OCI-LY7 (cell line): ENCODE results near the gene CECR2. TPM values are rescaled to one million over a fixed set of nuclear protein-coding genes. Genes with fewer than 3 reads are reported as not detected.

Source experiments
- BruUV-seq: library from RNA; stranded (reverse); fragments of 400-500 nt; replicated peaks from 2 replicates; lab custom pipeline; 2021; lab: Mats Ljungman, UMichigan
- CTCF ChIA-PET: fragments of 300-600 bp; sonication (Branson Sonifier 250); formaldehyde crosslinking; loops from one replicate; lab custom pipeline; 2022; ENCODE audit warnings: antibody characterized with exemption; ENCODE audit not compliant: unreplicated experiment; lab: Charles Lee
- POLR2A ChIA-PET: fragments of 300-600 bp; sonication (Branson Sonifier 250); formaldehyde crosslinking; loops from one replicate; lab custom pipeline; 2022; ENCODE audit warnings: antibody characterized with exemption; lab: Charles Lee
- DNase-seq: peaks from one replicate; pipeline ENCODE4 v3.0.0-alpha.2; 2015; ENCODE audit warnings: low spot score
- H2AFZ ChIP-seq: fragments of 200-600 bp; sonication (generic), shearing (Covaris generic); 2 replicates; pipeline ENCODE4 v1.6.1; 2014; ENCODE audit warnings: mild to moderate bottlenecking, antibody characterized with exemption, low read length, moderate library complexity
- H3K27ac ChIP-seq: fragments of 200-600 bp; sonication (generic); 2 replicates; pipeline ENCODE4 v1.5.1; 2014; ENCODE audit warnings: mixed run types, low read depth, mild to moderate bottlenecking, moderate library complexity, low read length, inconsistent platforms; ENCODE audit not compliant: poor library complexity, severe bottlenecking
- H3K36me3 ChIP-seq: fragments of 200-600 bp; sonication (generic); 2 replicates; pipeline ENCODE4 v1.6.1; 2014; ENCODE audit warnings: mild to moderate bottlenecking, antibody characterized with exemption, low read length, moderate library complexity, mixed read lengths; ENCODE audit not compliant: insufficient read depth
- H3K4me1 ChIP-seq: fragments of 200-600 bp; sonication (generic); 2 replicates; pipeline ENCODE4 v1.5.1; 2014; ENCODE audit warnings: mild to moderate bottlenecking, low read length; ENCODE audit not compliant: insufficient read depth, poor library complexity, severe bottlenecking
- H3K4me2 ChIP-seq: fragments of 200-600 bp; sonication (generic); 2 replicates; pipeline ENCODE4 v1.6.1; 2014; ENCODE audit warnings: mild to moderate bottlenecking, low read length
- H3K4me3 ChIP-seq: fragments of 200-600 bp; sonication (generic); 2 replicates; pipeline ENCODE4 v1.5.1; 2014; ENCODE audit warnings: mild to moderate bottlenecking, low read depth, low read length; ENCODE audit not compliant: poor library complexity, severe bottlenecking
- H3K79me2 ChIP-seq: fragments of 200-600 bp; sonication (generic); 2 replicates; pipeline ENCODE4 v1.6.1; 2016; ENCODE audit warnings: low read depth, mild to moderate bottlenecking, low read length, moderate library complexity, mixed read lengths; ENCODE audit not compliant: insufficient read depth
- H3K9me2 ChIP-seq: fragments of 200-600 bp; sonication (generic); 2 replicates; pipeline ENCODE4 v1.6.1; 2016; ENCODE audit warnings: mild to moderate bottlenecking, low read length, mixed read lengths; ENCODE audit not compliant: insufficient read depth
- H3K9me3 ChIP-seq: fragments of 200-600 bp; sonication (generic); 2 replicates; pipeline ENCODE4 v1.6.1; 2014; ENCODE audit warnings: mild to moderate bottlenecking, mixed run types, low read length, mixed read lengths
- H4K20me1 ChIP-seq: fragments of 200-600 bp; sonication (generic); 2 replicates; pipeline ENCODE4 v1.6.1; 2014; ENCODE audit warnings: mild to moderate bottlenecking, antibody characterized with exemption, low read length, moderate library complexity, mixed read lengths; ENCODE audit not compliant: insufficient read depth
- CTCF ChIP-seq: fragments of 200-600 bp; sonication (generic); conservative IDR thresholded peaks from 2 replicates; pipeline ENCODE4 v1.5.1; 2014; ENCODE audit warnings: mild to moderate bottlenecking, antibody characterized with exemption, low read length, moderate library complexity, mixed read lengths
- EZH2phosphoT487 ChIP-seq: fragments of 200-600 bp; sonication (generic); IDR thresholded peaks from 2 replicates; pipeline ENCODE4 v1.6.1; 2018; ENCODE audit warnings: low read depth, borderline replicate concordance, mild to moderate bottlenecking, mixed run types, antibody characterized with exemption, low read length, moderate library complexity, mixed read lengths
- intact Hi-C: fragments of 100-400 bp; cut with micrococcal nuclease; formaldehyde crosslinking; loops from one replicate; pipeline ENCODE4 v1.10.0; 2022; ENCODE audit not compliant: unreplicated experiment
- total RNA-seq, 2 experiments: library from RNA; depleted of rRNA in 1 of 2; stranded (reverse); fragments of >200 nt in 1 of 2; shearing (Covaris generic) in 1 of 2; gene quantifications; 2 replicates each; pipeline ENCODE4 v1.2.3, GENCODE V29; 2014 to 2022

Gene CECR2
- total RNA-seq, 2 experiments from 2014 or later, result 0.09 to 0.53 TPM

- no peak for DNase-seq
- peaks cover 23% of the 10 kb centered on the region for H3K4me1 ChIP-seq
- no peaks in the 10 kb centered on the region for H3K9me3 ChIP-seq
- TF ChIP-seq EZH2phosphoT487 (no peak), CTCF (no peak)
- H3K4me3 ChIP-seq, result no peak overlapping the region
- H3K4me2 ChIP-seq, result peak overlapping the region; percentile 59
- intact Hi-C loops, result loop anchor here (5.0 kb wide), 1 partner anchor 40 kb away; no protein-coding TSS in a partner anchor
- ChIA-PET CTCF (interaction anchor here (2.2 kb wide), 1 partner anchor 265 kb away, joined by 7 read pairs; no protein-coding TSS in a partner anchor), POLR2A (interaction anchor here (1.3 to 2.7 kb wide), 4 partner anchors 9 to 17 kb away, joined by 4 to 9 read pairs (median 7); no protein-coding TSS in a partner anchor)
- BruUV-seq, result no TSS peak
- no peaks in the 10 kb centered on the region for H3K36me3 ChIP-seq
- no peaks in the 10 kb centered on the region for H4K20me1 ChIP-seq
- H3K27ac ChIP-seq, result no peak overlapping the region
- H3K79me2 ChIP-seq, result no peaks in the 10 kb centered on the region
- H3K9me2 ChIP-seq, result no peaks in the 10 kb centered on the region
- peak overlapping the region; percentile 94; the same call in 1 of the 2 replicates for H2AFZ ChIP-seq
Measured at GRCh38 chr22:17436981-17437412, 67.7 kb downstream of the CECR2 start.

- H3K9me3 ChIP-seq, result no peaks in the 10 kb centered on the region
- no peaks in the 10 kb centered on the region for H3K36me3 ChIP-seq
- H3K79me2 ChIP-seq, result no peaks in the 10 kb centered on the region
- no TSS peak for BruUV-seq
- DNase-seq, result no peak
- ChIA-PET POLR2A (no interaction called here), CTCF (no interaction called here)
- H4K20me1 ChIP-seq, result no peaks in the 10 kb centered on the region
- H3K27ac ChIP-seq, result no peak overlapping the region
- no peak overlapping the region for H2AFZ ChIP-seq
- H3K4me1 ChIP-seq, result peaks cover 23% of the 10 kb centered on the region
- H3K9me2 ChIP-seq, result no peaks in the 10 kb centered on the region
- TF ChIP-seq CTCF, result no peak
- no peak for TF ChIP-seq EZH2phosphoT487
- no peak overlapping the region for H3K4me2 ChIP-seq
- intact Hi-C loops, result loop anchor here (5.0 kb wide), 1 partner anchor 39 kb away; no protein-coding TSS in a partner anchor
- H3K4me3 ChIP-seq, result no peak overlapping the region
Measured at GRCh38 chr22:17438026-17438425, 68.8 kb downstream of the CECR2 start.

GRCh38 chr22:17441326-17441725 lies 72.1 kb downstream of the CECR2 start:
- Histone ChIP-seq H3K36me3 (no peaks in the 10 kb centered on the region), H4K20me1 (no peaks in the 10 kb centered on the region), H3K4me2 (no peak overlapping the region), H3K9me2 (no peaks in the 10 kb centered on the region), H3K4me3 (no peak overlapping the region), H3K9me3 (no peaks in the 10 kb centered on the region), H2AFZ (no peak overlapping the region), H3K4me1 (peaks cover 13% of the 10 kb centered on the region), H3K79me2 (no peaks in the 10 kb centered on the region), H3K27ac (no peak overlapping the region)
- no peak for TF ChIP-seq EZH2phosphoT487
- no peak for TF ChIP-seq CTCF
- no peak for DNase-seq
- ChIA-PET CTCF (no interaction called here), POLR2A (no interaction called here)
- BruUV-seq, result no TSS peak
- intact Hi-C loops, result no loop called here
